MM.1S (cell line): ENCODE results near the gene CTAGE1.

Experiments used
- EZH2 ChIP-seq: fragments of 300-600 bp; sonication (generic); optimal IDR thresholded peaks from 2 replicates; pipeline ENCODE3; 2017; ENCODE audit warnings: low read depth, mild to moderate bottlenecking, antibody characterized with exemption, low read length, mixed read lengths
- TF ChIP-seq, protein P1 (sequence below): fragments of 300-600 bp; sonication (generic); IDR thresholded peaks from 2 replicates; pipeline ENCODE4 v1.5.1; 2016; ENCODE audit warnings: antibody characterized with exemption, low read length, mixed read lengths

DNA sequence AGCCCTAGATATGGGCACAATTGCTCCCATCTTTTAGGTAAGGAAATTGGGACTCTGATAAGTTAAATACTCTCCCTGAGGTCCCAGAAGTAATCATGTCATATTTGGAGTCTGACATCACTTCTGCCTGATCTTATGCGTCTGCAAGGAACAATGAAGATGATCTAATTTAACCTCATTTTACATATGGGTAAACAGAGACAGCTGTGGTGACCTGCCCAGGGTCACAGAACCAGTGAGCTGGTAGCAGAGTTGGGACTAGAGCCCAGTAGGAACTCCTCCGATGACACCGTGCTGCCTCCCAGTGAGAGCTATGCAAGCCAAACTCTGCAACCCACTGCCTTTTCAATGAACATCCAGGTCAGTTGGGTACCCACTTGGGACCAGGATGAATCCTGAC, 17.8 kb downstream of the CTAGE1 start:
- TF ChIP-seq, protein P1, sequence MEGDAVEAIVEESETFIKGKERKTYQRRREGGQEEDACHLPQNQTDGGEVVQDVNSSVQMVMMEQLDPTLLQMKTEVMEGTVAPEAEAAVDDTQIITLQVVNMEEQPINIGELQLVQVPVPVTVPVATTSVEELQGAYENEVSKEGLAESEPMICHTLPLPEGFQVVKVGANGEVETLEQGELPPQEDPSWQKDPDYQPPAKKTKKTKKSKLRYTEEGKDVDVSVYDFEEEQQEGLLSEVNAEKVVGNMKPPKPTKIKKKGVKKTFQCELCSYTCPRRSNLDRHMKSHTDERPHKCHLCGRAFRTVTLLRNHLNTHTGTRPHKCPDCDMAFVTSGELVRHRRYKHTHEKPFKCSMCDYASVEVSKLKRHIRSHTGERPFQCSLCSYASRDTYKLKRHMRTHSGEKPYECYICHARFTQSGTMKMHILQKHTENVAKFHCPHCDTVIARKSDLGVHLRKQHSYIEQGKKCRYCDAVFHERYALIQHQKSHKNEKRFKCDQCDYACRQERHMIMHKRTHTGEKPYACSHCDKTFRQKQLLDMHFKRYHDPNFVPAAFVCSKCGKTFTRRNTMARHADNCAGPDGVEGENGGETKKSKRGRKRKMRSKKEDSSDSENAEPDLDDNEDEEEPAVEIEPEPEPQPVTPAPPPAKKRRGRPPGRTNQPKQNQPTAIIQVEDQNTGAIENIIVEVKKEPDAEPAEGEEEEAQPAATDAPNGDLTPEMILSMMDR = no peak
- no peak for TF ChIP-seq EZH2
